Measurements from ENCODE around the gene ACAN. TPM values are rescaled to one million over a fixed set of nuclear protein-coding genes. Genes with fewer than 3 reads are reported as not detected.
A peak's percentile ranks its signal among the peaks of the same experiment; 100 is the strongest.

The ACAN gene
- total RNA-seq, 1 experiment from 2014 or later: 1.4 TPM

- TF ChIP-seq HMGXB4 (CRISPR knock-in tag; IDR thresholded peaks at IDR 0.05) (peak; percentile 81), TEAD1 (CRISPR knock-in tag; IDR thresholded peaks at IDR 0.05) (no peak), FOXJ3 (CRISPR knock-in tag; IDR thresholded peaks at IDR 0.05; ENCODE audit: borderline replicate concordance) (no peak), ZNF263 (CRISPR knock-in tag; IDR thresholded peaks at IDR 0.05; ENCODE audit: low read depth) (no peak), USF1 (CRISPR knock-in tag; IDR thresholded peaks at IDR 0.05) (no peak)
- TF ChIP-seq, protein P1, sequence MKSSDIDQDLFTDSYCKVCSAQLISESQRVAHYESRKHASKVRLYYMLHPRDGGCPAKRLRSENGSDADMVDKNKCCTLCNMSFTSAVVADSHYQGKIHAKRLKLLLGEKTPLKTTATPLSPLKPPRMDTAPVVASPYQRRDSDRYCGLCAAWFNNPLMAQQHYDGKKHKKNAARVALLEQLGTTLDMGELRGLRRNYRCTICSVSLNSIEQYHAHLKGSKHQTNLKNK (CRISPR knock-in tag; IDR thresholded peaks at IDR 0.05): no peak
- TF ChIP-seq, protein P2, sequence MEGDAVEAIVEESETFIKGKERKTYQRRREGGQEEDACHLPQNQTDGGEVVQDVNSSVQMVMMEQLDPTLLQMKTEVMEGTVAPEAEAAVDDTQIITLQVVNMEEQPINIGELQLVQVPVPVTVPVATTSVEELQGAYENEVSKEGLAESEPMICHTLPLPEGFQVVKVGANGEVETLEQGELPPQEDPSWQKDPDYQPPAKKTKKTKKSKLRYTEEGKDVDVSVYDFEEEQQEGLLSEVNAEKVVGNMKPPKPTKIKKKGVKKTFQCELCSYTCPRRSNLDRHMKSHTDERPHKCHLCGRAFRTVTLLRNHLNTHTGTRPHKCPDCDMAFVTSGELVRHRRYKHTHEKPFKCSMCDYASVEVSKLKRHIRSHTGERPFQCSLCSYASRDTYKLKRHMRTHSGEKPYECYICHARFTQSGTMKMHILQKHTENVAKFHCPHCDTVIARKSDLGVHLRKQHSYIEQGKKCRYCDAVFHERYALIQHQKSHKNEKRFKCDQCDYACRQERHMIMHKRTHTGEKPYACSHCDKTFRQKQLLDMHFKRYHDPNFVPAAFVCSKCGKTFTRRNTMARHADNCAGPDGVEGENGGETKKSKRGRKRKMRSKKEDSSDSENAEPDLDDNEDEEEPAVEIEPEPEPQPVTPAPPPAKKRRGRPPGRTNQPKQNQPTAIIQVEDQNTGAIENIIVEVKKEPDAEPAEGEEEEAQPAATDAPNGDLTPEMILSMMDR (IDR thresholded peaks at IDR 0.05): peak; percentile 78
These were observed 91.1 kb downstream of the ACAN start (continued) for GRCh38 chr15:88894348-88894818.

DNA sequence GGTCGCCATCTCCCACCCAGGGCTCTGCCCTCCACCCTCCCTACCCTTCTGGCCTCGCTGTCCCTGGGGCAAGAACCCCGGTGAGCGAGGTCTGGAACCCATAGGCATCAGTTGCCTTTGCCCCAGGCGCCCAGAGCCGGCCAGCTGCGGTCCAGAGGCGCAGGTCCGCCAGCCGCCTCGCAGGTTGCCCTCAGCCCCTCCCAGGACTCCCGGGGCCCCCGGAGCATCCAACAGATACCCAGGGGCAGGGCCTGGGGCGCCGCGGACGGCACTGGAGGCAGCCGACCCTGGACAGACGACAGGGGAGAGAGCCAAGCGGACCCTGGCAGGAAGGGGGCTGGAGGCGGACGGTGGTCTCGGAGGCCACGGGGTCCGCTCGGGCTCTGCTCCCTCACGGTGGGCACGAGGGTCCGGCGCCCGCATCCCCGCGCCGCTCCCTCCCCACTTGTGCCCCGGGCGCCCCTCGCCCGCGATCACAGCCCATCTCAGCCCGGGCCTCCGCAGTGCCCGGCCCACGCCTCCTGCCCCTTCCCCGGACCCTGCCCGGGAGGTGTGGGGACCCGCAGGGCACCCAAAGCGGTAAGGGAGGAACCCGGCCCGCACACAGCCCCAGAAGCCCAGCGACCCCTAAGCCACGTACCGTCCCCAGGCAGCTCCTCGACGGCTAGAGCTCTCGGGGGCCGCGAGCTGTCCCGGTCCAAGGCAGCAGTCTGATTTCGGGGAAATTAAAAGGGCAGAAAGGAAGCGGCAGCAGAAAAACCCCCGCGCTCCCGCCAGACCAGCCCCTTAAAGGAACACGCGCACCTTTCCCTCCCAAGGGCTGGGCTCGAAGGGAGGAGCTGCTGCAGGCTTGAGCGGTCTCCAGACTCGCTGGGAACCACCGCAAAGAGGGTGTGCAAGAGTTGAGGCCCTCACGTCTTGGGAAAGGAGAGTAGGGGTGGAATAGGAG, 91.9 kb downstream of the ACAN start, which contains the start of gene HAPLN3:
HAPLN3 (minus strand) TSS at position 726 of the 949 bp plus-strand sequence. CDS start 8,246 bp downstream, outside the sequence.
- Mint-ChIP-seq H3K9me3 (no peaks in the 10 kb centered on the region), H3K36me3 (peaks cover 17% of the 10 kb centered on the region), H3K4me1 (peaks cover 40% of the 10 kb centered on the region), H3K4me3 (peak within 1 kb of the TSS; percentile 72), H3K27ac (no peak within 1 kb of the TSS), H3K27me3 (ENCODE audit: low read depth) (0 out of 2 replicates have a peak, but pooled peaks cover 2% of the 10 kb centered on the region)
- DNase-seq (ENCODE audit: low spot score) (peak; percentile 66), ATAC-seq (peak; percentile 40)
- ChIA-PET CTCF (interaction anchor here (0.5 to 4.2 kb wide), 40 partner anchors 10 to 428 kb away, joined by 3 to 64 read pairs (median 4); partner anchors contain the start of genes ACAN, MRPL46 and MRPS11), POLR2A (interaction anchor here (0.6 to 1.6 kb wide), 10 partner anchors 10 to 193 kb away, joined by 3 to 7 read pairs (median 4); partner anchors contain the start of gene ABHD2)
- TF ChIP-seq ZNF512 (CRISPR knock-in tag; IDR thresholded peaks at IDR 0.05; ENCODE audit: borderline replicate concordance) (no peak), JAZF1 (CRISPR knock-in tag; IDR thresholded peaks at IDR 0.05) (no peak), NFYB (CRISPR knock-in tag; conservative IDR thresholded peaks at IDR 0.05; ENCODE audit: low read depth) (no peak), NR2C2 (CRISPR knock-in tag; IDR thresholded peaks at IDR 0.05) (no peak), OVOL2 (CRISPR knock-in tag; IDR thresholded peaks at IDR 0.05; ENCODE audit: borderline replicate concordance) (no peak), ZNF416 (CRISPR knock-in tag; IDR thresholded peaks at IDR 0.05) (peak; percentile 75; the same call in 1 of the 2 replicates), MYBL2 (CRISPR knock-in tag; IDR thresholded peaks at IDR 0.05) (no peak), TCF7 (CRISPR knock-in tag; IDR thresholded peaks at IDR 0.05; ENCODE audit: low read depth) (no peak), GRHL2 (CRISPR knock-in tag; IDR thresholded peaks at IDR 0.05; ENCODE audit: insufficient replicate concordance, severe bottlenecking) (no peak), ZNF532 (CRISPR knock-in tag; IDR thresholded peaks at IDR 0.05; ENCODE audit: borderline replicate concordance) (no peak; the same call in 1 of the 2 replicates), ZNF138 (CRISPR knock-in tag; conservative IDR thresholded peaks at IDR 0.05) (no peak)
- TF ChIP-seq, protein P3, sequence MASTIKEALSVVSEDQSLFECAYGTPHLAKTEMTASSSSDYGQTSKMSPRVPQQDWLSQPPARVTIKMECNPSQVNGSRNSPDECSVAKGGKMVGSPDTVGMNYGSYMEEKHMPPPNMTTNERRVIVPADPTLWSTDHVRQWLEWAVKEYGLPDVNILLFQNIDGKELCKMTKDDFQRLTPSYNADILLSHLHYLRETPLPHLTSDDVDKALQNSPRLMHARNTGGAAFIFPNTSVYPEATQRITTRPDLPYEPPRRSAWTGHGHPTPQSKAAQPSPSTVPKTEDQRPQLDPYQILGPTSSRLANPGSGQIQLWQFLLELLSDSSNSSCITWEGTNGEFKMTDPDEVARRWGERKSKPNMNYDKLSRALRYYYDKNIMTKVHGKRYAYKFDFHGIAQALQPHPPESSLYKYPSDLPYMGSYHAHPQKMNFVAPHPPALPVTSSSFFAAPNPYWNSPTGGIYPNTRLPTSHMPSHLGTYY (CRISPR knock-in tag; IDR thresholded peaks at IDR 0.05): 0 out of 2 replicates have a peak, but pooled peaks have one; percentile 4
- TF ChIP-seq, protein P4, sequence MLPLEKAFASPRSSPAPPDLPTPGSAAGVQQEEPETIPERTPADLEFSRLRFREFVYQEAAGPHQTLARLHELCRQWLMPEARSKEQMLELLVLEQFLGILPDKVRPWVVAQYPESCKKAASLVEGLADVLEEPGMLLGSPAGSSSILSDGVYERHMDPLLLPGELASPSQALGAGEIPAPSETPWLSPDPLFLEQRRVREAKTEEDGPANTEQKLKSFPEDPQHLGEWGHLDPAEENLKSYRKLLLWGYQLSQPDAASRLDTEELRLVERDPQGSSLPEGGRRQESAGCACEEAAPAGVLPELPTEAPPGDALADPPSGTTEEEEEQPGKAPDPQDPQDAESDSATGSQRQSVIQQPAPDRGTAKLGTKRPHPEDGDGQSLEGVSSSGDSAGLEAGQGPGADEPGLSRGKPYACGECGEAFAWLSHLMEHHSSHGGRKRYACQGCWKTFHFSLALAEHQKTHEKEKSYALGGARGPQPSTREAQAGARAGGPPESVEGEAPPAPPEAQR (CRISPR knock-in tag; IDR thresholded peaks at IDR 0.05): no peak

Measured in WTC11 (cell line).